NCI-H1694 (cell line): ENCODE results near the gene SPCS1.
"Not testable (repeated sequence)": the region's sequence is repeated elsewhere in the genome, so short reads cannot be mapped to it uniquely, and the experiment has no call there.

ENCODE experiments used
- DNase-seq: peaks from one replicate; lab custom pipeline; 2025; lab: John Stamatoyannopoulos, UW

The SPCS1 gene

GRCh38 chr3:52705688-52706686 lies at the start of gene SPCS1, which contains the start of gene GLT8D1:
SPCS1 (plus strand) TSS chr3:52706106; CDS start chr3:52706247, 141 bp downstream.
GLT8D1 (minus strand) TSS chr3:52705791; CDS start chr3:52700460, 5,331 bp downstream.
- peak; percentile 10 for DNase-seq

DNA sequence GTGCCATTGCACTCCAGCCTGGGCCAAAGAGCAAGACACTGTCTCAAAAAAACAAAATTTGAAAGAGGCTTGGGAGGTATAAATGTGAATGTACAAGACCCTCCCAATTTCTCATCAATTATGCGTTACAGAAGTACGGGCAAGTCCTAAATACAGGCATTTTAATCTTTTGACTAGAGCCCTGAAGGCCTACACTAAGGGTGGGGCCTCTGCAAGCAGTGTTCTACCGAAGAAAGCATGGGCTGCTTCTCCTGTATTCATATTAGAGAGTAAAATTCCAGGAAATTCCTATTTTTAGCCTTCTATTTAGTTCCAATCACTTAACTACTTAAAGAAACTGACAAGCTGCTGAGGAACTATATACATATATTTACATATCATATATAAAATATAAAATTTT lies 45.9 kb upstream of the SPCS1 start:
- no peak for DNase-seq

DNA sequence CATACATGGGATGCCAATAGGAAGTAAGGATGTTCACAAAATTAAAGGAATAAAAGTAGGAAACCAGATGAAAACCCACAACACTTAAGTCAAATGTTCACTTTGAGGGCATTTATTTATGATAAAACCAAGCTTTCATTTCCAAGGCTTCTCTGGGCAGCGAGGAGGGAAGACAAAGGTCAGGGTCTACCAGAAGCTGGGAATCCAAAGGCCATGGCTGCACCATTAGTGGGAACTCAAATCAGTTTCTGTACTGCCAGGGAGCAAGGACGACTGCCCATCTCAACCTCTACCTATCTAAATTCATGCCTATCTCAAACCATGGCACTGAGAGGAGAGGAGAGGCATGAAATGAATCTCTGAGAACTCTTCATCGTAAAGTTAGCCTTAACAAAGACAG lies 42.8 kb upstream of the SPCS1 start:
- no peak for DNase-seq

DNA sequence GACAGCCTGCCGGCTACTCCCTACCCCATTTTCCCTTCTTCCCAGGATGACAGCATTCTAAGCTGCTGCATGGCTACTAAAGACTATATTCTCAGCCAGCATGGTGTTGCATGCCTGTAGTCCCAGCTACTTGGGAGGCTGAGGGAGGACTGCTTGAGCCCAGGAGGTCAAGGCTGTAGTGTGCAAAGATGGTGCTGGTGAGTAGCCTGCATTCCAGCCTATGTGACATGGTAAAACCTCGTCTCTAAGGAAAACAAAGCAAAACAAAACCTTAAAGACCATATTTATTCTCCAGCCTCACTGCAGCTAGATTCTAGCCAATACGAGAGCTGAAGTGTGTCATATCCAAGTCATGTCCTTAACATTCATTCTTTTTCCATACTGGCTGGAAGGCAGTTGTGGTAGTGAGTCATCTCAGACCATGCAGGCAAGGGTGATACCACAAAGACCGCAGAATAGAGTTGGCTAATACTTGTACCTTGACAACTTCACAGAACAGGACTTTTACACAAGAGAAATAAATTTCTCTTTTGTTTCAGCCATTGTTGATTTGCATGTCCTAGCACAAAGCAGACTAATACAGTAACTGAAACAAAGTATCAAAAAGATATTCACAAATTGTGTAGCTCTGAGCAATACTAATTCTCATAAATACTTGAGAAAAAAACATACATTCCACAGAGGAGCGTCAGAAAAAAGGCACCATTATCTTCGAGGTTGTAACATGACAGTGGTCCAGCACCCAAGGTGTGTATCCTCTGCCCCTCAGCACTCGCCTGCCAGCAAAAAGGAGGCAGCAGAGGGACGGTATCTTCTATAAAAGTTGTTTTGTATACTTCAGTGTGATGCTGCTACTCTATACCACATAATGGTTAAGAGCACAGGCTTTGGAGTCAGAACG lies 35.0 kb upstream of the SPCS1 start:
- no peak for DNase-seq

GRCh38 chr3:52671676-52672075 lies 34.2 kb upstream of the SPCS1 start:
- DNase-seq: no peak

DNA sequence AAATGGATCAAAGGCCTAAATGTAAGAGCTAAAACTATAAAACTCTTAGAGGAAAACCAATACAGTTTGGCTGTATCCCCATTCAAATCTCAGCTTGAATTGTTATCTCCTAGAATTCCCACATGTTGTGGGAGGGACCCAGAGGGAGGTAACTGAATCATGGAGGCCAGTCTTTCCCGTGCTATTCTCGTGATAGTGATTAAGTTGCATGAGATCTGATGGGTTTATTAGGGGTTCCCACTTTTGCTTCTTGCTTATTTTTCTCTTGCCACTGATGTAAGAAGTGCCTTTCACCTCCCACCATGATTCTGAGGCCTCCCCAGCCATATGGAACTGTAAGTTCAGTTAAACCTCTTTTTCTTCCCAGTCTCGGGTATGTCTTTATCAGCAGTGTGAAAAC lies 29.7 kb upstream of the SPCS1 start:
- DNase-seq: not testable (repeated sequence)

GRCh38 chr3:52678265-52679198 lies 27.4 kb upstream of the SPCS1 start:
- no peak for DNase-seq

GRCh38 chr3:52679199-52679538 lies 26.7 kb upstream of the SPCS1 start:
- no peak for DNase-seq

GRCh38 chr3:52679811-52680210 lies 26.1 kb upstream of the SPCS1 start:
- no peak for DNase-seq

DNA sequence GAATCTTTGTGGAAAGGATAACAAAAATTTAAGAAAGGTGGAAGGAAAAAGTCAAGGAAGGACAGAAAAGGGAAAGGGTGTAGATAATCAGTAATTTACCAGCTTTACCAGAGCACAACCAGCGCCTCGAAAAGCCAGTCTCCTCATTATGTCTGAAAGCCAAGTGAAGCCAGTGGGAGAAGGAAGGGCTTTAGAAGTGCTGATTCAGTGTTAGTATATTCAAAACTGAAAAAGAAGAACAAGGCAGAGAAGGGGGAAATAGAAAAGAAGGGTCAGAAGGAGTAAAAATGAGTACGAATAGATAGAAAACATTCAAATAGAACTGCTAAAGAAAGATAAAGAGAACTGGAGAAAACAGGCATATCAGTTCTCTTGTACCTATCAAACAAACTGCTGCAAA lies 24.3 kb upstream of the SPCS1 start:
- no peak for DNase-seq

GRCh38 chr3:52682016-52682415 lies 23.9 kb upstream of the SPCS1 start:
- DNase-seq: no peak

GRCh38 chr3:52683611-52684010 lies 22.3 kb upstream of the SPCS1 start:
- DNase-seq: no peak

DNA sequence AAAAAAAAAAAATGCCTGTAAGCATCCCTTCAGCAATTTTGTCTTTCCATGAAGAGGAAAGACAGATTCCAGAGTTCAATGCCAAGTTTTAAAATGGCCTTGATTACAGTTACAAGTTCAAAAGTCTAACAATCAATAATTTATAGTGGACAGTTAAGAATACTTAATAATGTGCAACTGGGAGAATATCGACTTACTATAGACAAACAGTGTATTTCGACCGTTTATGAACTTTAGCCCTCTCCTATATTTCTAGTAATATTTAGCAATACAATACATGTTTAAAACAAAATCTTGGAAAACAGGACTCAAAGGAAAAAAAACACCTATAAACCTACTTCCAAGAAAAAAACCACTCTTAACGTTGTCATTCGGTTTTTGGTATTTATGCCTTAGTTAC lies 21.7 kb upstream of the SPCS1 start:
- no peak for DNase-seq

DNA sequence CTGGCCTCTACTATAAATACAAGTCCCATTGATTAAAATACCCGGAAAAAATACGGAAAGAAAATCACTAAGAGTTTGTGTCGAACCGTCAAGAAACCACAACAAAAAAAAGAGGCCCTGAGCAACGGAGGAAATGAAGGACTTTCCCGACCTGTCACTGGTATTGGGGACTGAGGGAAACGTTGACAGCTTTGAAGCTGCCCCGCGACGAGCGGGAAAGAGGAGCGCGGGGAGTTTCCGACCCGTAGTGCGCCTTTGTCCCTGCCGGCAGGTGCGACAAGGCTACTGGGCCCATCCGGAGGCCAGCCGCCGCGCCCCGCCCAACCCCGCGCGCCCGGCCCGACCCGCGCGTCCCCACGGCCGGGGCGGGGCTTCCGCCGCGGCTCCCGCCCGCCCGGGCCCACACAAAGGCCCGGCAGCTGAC lies 20.6 kb upstream of the SPCS1 start:
- no peak for DNase-seq

- peak; percentile 39 for DNase-seq
Measured at GRCh38 chr3:52685709-52686691, 19.9 kb upstream of the SPCS1 start, which contains the start of the genes GNL3 and PBRM1. GNL3 (plus strand) TSS chr3:52686032; CDS start chr3:52686093, 61 bp downstream. PBRM1 (minus strand) TSS chr3:52685913.

DNA sequence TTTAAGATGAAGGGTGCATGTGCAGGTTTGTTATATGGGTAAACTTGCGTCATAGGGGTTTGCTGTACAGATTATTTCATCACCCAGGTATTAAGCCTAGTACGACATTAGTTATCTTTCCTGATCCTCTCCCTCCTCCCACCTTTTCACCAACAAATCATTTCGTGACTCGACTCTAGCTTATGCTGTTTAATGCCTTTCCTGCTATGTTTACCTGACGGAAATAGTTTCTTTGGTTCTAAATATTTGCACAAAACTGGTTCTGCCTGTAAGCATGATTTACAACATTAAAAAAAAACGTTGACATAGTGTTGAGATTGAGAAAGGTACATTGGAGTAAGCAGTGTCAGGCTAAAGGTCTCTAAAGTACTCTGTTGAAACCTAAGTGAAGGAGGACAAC lies 17.6 kb upstream of the SPCS1 start:
- DNase-seq: no peak

GRCh38 chr3:52689151-52689550 lies 16.8 kb upstream of the SPCS1 start:
- DNase-seq: no peak

DNA sequence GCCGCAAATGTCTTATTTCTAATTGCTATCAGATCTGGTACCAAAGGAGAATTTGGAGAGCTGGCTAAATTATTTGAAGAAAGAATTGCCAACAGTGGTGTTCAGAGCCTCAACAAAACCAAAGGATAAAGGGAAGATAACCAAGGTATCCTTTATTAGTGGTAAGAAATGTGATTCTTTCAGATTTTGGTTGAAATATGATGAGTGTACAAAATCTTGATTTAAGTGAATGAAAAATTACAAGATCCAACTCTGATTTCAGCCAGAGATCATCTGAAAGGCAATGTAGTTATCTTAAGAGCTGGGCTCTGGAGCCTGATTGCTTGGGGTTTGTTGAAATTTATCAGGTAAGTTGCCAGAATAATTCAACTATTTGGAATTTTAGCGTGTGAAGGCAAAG lies 15.3 kb upstream of the SPCS1 start:
- no peak for DNase-seq

- DNase-seq: no peak
Measured at GRCh38 chr3:52693071-52693470, 12.8 kb upstream of the SPCS1 start.

- no peak for DNase-seq
Measured at GRCh38 chr3:52694528-52695189, 11.2 kb upstream of the SPCS1 start.
